OCI-LY3 (cell line): ENCODE results near the gene PMM1.

Experiments used
- H2AFZ ChIP-seq: fragments of 200-600, 300-600 bp; shearing (Covaris generic); 2 replicates; pipeline ENCODE4 v1.6.0; 2014; ENCODE audit warnings: antibody characterized with exemption, low read depth, low read length
- H3K27ac ChIP-seq: fragments of 200-600, 300-600 bp; sonication (generic); 2 replicates; pipeline ENCODE4 v1.5.1; 2014; ENCODE audit warnings: mild to moderate bottlenecking, low read length, moderate library complexity, mixed read lengths
- H3K27me3 ChIP-seq: fragments of 200-600, 300-600 bp; sonication (generic); 2 replicates; pipeline ENCODE4 v1.6.1; 2014; ENCODE audit warnings: low read depth, low read length, mixed read lengths
- H3K36me3 ChIP-seq: fragments of 200-600, 300-600 bp; sonication (generic); replicated peaks from 2 replicates; pipeline ENCODE3; 2014; ENCODE audit warnings: low read depth, low read length, mixed read lengths
- H3K4me1 ChIP-seq: fragments of 300-600, 200-600 bp; sonication (generic); 2 replicates; pipeline ENCODE4 v1.6.1; 2014; ENCODE audit warnings: low read length, mixed read lengths
- H3K4me2 ChIP-seq: fragments of 200-600, 300-600 bp; sonication (generic); 2 replicates; pipeline ENCODE4 v1.6.1; 2014; ENCODE audit warnings: low read length, mixed read lengths
- H3K4me3 ChIP-seq: fragments of 300-600, 200-600 bp; sonication (generic); 2 replicates; pipeline ENCODE4 v1.5.1; 2014; ENCODE audit warnings: antibody characterized with exemption, mild to moderate bottlenecking, low read length, moderate library complexity
- H3K79me2 ChIP-seq: fragments of 300-600, 200-600 bp; shearing (Covaris generic); 2 replicates; pipeline ENCODE4 v1.6.1; 2014; ENCODE audit warnings: mild to moderate bottlenecking, low read length, mixed read lengths
- H3K9ac ChIP-seq: fragments of 300-600, 200-600 bp; shearing (Covaris generic); 2 replicates; pipeline ENCODE4 v1.6.0; 2014; ENCODE audit warnings: mild to moderate bottlenecking, low read length, moderate library complexity
- H3K9me3 ChIP-seq: fragments of 200-600, 300-600 bp; shearing (Covaris generic); 2 replicates; pipeline ENCODE4 v1.6.1; 2014; ENCODE audit warnings: low read length, mixed read lengths; ENCODE audit not compliant: insufficient read depth
- H4K20me1 ChIP-seq: fragments of 200-600, 300-600 bp; sonication (generic); 2 replicates; pipeline ENCODE4 v1.6.1; 2016; ENCODE audit warnings: low read length, mixed read lengths; ENCODE audit not compliant: insufficient read depth
- EZH2phosphoT487 ChIP-seq: fragments of 200-600 bp; shearing (Covaris generic); IDR thresholded peaks from 2 replicates; pipeline ENCODE4 v1.6.1; 2018; ENCODE audit warnings: antibody characterized with exemption, mixed run types, low read depth
- TF ChIP-seq, protein P1 (sequence below): fragments of 200-600, 300-600 bp; sonication (generic); IDR thresholded peaks from 2 replicates; pipeline ENCODE4 v1.5.1; 2014; ENCODE audit warnings: antibody characterized with exemption, low read length, low read depth

PMM1 gene

DNA sequence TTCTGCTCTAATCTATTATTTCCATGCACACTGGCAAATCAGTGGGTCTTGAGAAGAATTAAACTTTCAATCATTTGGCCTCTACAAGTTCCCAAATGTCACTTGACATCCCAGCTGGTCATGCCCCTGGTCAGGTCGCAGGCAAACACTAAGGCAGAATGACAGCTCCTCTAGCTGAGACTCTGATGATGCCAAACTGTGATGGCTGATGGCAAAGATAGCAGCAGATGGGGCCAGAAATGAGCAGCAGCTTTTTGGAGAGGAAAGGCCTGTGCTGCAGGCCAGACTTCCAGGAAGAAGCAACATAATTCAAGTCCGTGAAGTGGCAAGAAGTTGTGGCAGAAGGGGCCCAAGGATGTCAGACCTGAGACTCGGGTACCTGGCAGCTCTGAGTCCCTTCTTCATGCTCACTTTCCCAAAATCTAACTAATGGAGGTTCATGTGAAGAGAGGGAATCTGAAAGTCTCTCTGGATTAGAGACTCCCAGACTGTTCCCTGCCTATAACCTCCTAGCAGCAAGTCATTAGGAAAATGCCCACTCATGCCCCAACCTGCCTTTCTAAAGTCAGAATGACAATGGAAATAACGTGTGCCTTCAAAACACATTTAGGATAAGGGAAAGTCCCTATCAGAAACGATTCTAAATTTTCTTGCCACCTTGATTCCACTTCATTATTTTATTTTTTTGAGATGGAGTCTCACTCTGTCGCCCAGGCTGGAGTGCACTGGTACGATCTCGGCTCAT lies 9.4 kb upstream of the PMM1 start:
- TF ChIP-seq, protein P1, sequence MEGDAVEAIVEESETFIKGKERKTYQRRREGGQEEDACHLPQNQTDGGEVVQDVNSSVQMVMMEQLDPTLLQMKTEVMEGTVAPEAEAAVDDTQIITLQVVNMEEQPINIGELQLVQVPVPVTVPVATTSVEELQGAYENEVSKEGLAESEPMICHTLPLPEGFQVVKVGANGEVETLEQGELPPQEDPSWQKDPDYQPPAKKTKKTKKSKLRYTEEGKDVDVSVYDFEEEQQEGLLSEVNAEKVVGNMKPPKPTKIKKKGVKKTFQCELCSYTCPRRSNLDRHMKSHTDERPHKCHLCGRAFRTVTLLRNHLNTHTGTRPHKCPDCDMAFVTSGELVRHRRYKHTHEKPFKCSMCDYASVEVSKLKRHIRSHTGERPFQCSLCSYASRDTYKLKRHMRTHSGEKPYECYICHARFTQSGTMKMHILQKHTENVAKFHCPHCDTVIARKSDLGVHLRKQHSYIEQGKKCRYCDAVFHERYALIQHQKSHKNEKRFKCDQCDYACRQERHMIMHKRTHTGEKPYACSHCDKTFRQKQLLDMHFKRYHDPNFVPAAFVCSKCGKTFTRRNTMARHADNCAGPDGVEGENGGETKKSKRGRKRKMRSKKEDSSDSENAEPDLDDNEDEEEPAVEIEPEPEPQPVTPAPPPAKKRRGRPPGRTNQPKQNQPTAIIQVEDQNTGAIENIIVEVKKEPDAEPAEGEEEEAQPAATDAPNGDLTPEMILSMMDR = no peak
- TF ChIP-seq EZH2phosphoT487 = no peak
- Histone ChIP-seq H3K27ac (no peak overlapping the region), H3K9me3 (no peaks in the 10 kb centered on the region), H3K4me2 (no peak overlapping the region), H3K36me3 (peaks cover 40% of the 10 kb centered on the region), H3K9ac (no peak overlapping the region), H3K4me1 (peaks cover 8% of the 10 kb centered on the region), H4K20me1 (peaks cover 9% of the 10 kb centered on the region; the same call in 1 of the 2 replicates), H2AFZ (no peak overlapping the region), H3K4me3 (no peak overlapping the region), H3K79me2 (no peaks in the 10 kb centered on the region), H3K27me3 (no peaks in the 10 kb centered on the region)

DNA sequence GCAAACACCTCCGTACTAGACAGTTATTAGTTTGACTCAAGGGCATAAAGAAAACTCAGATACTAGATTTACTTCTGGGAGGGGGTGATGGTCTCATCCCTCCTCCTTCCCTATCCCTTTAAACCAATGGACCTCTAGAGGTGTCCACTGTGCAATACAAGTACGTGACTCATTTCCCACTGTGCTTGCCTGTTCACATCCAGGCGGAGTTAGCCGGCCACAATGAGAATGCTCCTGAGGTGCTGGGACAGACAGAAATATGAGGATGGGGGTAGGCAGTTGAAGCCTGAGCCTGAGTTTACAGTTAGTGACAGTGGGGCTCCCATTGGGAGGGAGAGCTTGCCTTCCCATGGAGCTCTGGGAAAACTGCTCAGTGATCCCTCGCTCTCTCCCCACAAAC lies 8.4 kb upstream of the PMM1 start:
- no peaks in the 10 kb centered on the region for H3K9me3 ChIP-seq
- no peaks in the 10 kb centered on the region for H3K27me3 ChIP-seq
- H3K36me3 ChIP-seq = peaks cover 37% of the 10 kb centered on the region
- no peak overlapping the region for H3K4me2 ChIP-seq
- TF ChIP-seq EZH2phosphoT487 = no peak
- TF ChIP-seq, protein P1 = no peak
- H3K27ac ChIP-seq = no peak overlapping the region
- no peak overlapping the region for H3K9ac ChIP-seq
- peaks cover 6% of the 10 kb centered on the region; the same call in 1 of the 2 replicates for H4K20me1 ChIP-seq
- H2AFZ ChIP-seq = no peak overlapping the region
- no peak overlapping the region for H3K4me3 ChIP-seq
- no peaks in the 10 kb centered on the region for H3K4me1 ChIP-seq
- no peaks in the 10 kb centered on the region for H3K79me2 ChIP-seq

DNA sequence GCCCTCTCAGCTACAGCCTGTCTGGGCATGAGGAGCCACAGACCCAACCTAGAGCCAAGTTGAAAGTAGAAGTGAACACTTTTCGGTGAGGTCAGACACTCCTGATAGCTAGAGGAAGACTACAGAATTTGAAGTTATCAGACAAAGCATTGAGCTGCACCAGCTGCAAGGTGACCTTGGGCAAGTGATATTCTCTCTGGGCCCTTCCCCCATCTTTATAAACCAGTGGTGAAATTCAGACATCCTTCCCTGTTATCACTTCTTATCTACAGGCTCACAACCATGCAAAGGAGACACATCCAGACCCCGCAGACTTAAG lies 8.0 kb upstream of the PMM1 start:
- Histone ChIP-seq H3K4me3 (no peak overlapping the region), H3K9me3 (no peaks in the 10 kb centered on the region), H3K36me3 (peaks cover 32% of the 10 kb centered on the region), H2AFZ (no peak overlapping the region), H3K4me1 (no peaks in the 10 kb centered on the region), H3K27ac (no peak overlapping the region), H3K9ac (no peak overlapping the region), H3K27me3 (no peaks in the 10 kb centered on the region), H3K79me2 (no peaks in the 10 kb centered on the region), H4K20me1 (peaks cover 1% of the 10 kb centered on the region; the same call in 1 of the 2 replicates), H3K4me2 (no peak overlapping the region)
- no peak for TF ChIP-seq EZH2phosphoT487
- TF ChIP-seq, protein P1 = no peak

DNA sequence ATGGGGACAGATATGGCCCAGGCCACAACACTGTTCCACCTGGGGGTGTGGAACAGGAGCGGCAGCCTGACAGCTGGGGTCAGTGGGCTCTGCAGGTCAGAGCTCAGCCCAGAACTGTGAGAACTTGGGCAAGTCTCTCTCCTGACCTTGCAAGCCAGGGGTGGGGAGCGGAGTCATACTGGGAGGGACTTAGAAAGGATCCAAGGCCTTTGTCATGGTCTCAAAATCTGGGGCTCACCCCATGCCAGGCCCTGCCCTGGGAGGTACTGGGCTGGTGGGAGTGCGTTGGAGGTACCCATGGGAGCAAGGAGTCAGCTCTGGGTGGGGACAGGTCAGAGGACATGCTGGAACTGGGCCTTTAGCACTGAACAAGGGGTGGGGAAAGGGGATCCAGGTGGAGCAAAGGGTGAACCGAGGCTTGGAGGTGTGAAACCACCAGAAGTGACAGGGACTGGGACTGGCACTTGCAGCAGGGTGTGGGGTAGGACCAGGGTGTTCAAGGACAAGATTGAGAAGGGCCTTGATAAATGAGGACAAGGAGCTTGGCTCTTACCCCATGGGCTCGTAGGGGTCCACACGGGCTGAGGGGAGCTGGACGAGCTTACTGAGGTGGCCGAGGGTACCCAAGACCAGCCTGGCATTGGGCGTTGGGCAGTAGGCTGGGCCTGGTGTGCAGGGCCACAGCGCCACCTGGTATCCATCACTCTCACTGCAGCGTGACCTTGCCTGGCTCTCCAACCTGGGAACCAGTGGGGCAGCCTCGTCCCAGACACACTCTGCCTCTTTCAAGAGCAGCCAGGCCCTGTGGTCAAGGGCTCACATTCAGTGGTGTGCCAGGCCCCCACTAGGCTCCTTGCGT lies 7.4 kb upstream of the PMM1 start:
- no peak overlapping the region for H3K4me3 ChIP-seq
- no peaks in the 10 kb centered on the region for H3K9me3 ChIP-seq
- no peaks in the 10 kb centered on the region for H3K79me2 ChIP-seq
- no peak overlapping the region for H3K27ac ChIP-seq
- H4K20me1 ChIP-seq = no peaks in the 10 kb centered on the region
- no peak overlapping the region for H2AFZ ChIP-seq
- no peak overlapping the region for H3K9ac ChIP-seq
- no peaks in the 10 kb centered on the region for H3K4me1 ChIP-seq
- H3K36me3 ChIP-seq = peaks cover 26% of the 10 kb centered on the region
- H3K4me2 ChIP-seq = no peak overlapping the region
- H3K27me3 ChIP-seq = no peaks in the 10 kb centered on the region
- TF ChIP-seq, protein P1 = peak; percentile 77
- TF ChIP-seq EZH2phosphoT487 = no peak
